Gastrocnemius medialis (tissue), 4 donors: ENCODE measurements around the gene GHRL. TPM values are rescaled to one million over a fixed set of nuclear protein-coding genes. Genes with fewer than 3 reads are reported as not detected.

Source experiments
- ATAC-seq, 2 donors: fragments of 150-250 bp; one replicate each; pipeline ENCODE4 v1.9.1; 2016
- DNase-seq, 2 donors: peaks; one replicate each; pipeline ENCODE4 v3.0.0-alpha.2; 2019
- H3K27ac ChIP-seq, 4 donors: fragments of 200-600 bp; sonication (generic); 1 replicate in 1 of 4; 2 replicates in 3 of 4; pipeline ENCODE4 v1.5.1; 2016 to 2018; ENCODE audit warnings: mild to moderate bottlenecking in 2 of 4, moderate library complexity in 1 of 4
- H3K27me3 ChIP-seq, 3 donors: fragments of 200-600 bp; sonication (generic) in 2 of 3; 1 replicate in 1 of 3; 2 replicates in 2 of 3; pipeline versions ENCODE4 v1.5.1 to v1.6.0; 2016 to 2019; ENCODE audit warnings: mild to moderate bottlenecking in 1 of 3, moderate library complexity in 1 of 3
- H3K36me3 ChIP-seq, 2 donors: fragments of 200-600 bp; sonication (generic) in 1 of 2; one replicate each; pipeline ENCODE4 v1.5.1; 2017 to 2018
- H3K4me1 ChIP-seq, 2 donors: fragments of 200-600 bp; sonication (generic) in 1 of 2; one replicate each; pipeline ENCODE4 v1.5.1; 2016 to 2017; ENCODE audit warnings: mild to moderate bottlenecking in 2 of 2
- H3K4me3 ChIP-seq, 4 donors: fragments of 200-600 bp; sonication (generic) in 3 of 4; 1 replicate in 1 of 4; 2 replicates in 3 of 4; pipeline ENCODE4 v1.5.1; 2016 to 2019; ENCODE audit warnings: mild to moderate bottlenecking in 2 of 4
- H3K9me3 ChIP-seq, 3 donors: fragments of 200-600 bp; sonication (generic) in 2 of 3; 1 replicate in 1 of 3; 2 replicates in 2 of 3; pipeline ENCODE4 v1.5.1; 2016 to 2019
- POLR2A ChIP-seq, 2 donors: fragments of 450-650 bp; IDR thresholded peaks; one replicate each; pipeline ENCODE4 v1.6.1; 2017; ENCODE audit warnings: antibody characterized with exemption in 2 of 2, mild to moderate bottlenecking in 2 of 2, moderate library complexity in 2 of 2
- in situ Hi-C, 4 donors: fragments of 200-750 bp; cut with MboI; loops; one replicate each; pipeline versions ENCODE4 v1.15.0 to v1.8.0; 2017; ENCODE audit warnings: low sequenced_read_pairs in 4 of 4
- intact Hi-C: fragments of 100-400 bp; cut with DNase I; formaldehyde crosslinking; loops from one replicate; pipeline ENCODE4 v1.15.1; 2023; ENCODE audit warnings: low total_unique reads
- total RNA-seq, 4 donors: library from RNA; depleted of rRNA; stranded (reverse); fragments of >200 nt; gene quantifications; one replicate each; pipeline versions ENCODE4 v1.1.0 to v1.2.3, GENCODE V29; 2016
- TF ChIP-seq, protein P1 (sequence below), 5 experiments: fragments of 450-650 bp in 3 of 5; fragments of 200-600 bp in 2 of 5; sonication (generic) in 2 of 5; IDR thresholded peaks in 4 of 5; conservative IDR thresholded peaks in 1 of 5; 1 replicate in 4 of 5; 2 replicates in 1 of 5; pipeline ENCODE4 v1.5.1; 2016 to 2019; ENCODE audit warnings: antibody characterized with exemption in 5 of 5, mild to moderate bottlenecking in 3 of 5, moderate library complexity in 3 of 5

Gene GHRL
- total RNA-seq, 4 donors from 2014 or later, result not detected

DNA sequence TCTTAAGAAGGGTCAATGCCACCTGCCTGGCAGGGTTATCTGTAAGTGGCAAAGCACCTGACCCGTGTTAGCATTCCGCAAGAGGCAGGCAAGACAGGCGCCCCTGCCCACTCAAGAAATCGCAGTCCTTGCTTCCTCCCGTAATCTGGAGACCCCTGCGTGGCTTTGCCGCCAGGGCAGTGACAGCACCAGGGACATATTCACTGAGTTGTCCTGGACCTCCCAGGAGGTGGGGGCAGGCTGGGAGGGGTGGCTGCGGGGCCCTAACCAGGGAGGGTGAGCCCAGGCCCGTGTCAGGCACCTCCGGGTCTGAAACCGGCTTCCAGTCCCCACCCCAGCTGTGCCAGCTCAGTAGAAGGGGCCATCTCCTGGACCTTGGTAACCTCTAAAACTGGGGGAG lies 44.0 kb upstream of the GHRL start:
- no peaks in the 10 kb centered on the region for H3K27me3 ChIP-seq
- no peak for DNase-seq
- intact Hi-C loops, result no loop called here
- H3K36me3 ChIP-seq, result no peaks in the 10 kb centered on the region
- no peak overlapping the region for H3K4me3 ChIP-seq
- no peak for ATAC-seq
- TF ChIP-seq POLR2A (IDR thresholded peaks at IDR 0.05), result no peak
- TF ChIP-seq, protein P1, sequence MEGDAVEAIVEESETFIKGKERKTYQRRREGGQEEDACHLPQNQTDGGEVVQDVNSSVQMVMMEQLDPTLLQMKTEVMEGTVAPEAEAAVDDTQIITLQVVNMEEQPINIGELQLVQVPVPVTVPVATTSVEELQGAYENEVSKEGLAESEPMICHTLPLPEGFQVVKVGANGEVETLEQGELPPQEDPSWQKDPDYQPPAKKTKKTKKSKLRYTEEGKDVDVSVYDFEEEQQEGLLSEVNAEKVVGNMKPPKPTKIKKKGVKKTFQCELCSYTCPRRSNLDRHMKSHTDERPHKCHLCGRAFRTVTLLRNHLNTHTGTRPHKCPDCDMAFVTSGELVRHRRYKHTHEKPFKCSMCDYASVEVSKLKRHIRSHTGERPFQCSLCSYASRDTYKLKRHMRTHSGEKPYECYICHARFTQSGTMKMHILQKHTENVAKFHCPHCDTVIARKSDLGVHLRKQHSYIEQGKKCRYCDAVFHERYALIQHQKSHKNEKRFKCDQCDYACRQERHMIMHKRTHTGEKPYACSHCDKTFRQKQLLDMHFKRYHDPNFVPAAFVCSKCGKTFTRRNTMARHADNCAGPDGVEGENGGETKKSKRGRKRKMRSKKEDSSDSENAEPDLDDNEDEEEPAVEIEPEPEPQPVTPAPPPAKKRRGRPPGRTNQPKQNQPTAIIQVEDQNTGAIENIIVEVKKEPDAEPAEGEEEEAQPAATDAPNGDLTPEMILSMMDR (IDR thresholded peaks at IDR 0.05 in 4 of 5, conservative IDR thresholded peaks at IDR 0.05 in 1 of 5), result no peak
- H3K9me3 ChIP-seq, result no peaks in the 10 kb centered on the region
- H3K4me1 ChIP-seq, result peaks cover 20 to 22% of the 10 kb centered on the region in 2 donors
- in situ Hi-C loops, result no loop called here
- peak overlapping the region in 2 of 4 donors; percentile 86 to 87 for H3K27ac ChIP-seq

DNA sequence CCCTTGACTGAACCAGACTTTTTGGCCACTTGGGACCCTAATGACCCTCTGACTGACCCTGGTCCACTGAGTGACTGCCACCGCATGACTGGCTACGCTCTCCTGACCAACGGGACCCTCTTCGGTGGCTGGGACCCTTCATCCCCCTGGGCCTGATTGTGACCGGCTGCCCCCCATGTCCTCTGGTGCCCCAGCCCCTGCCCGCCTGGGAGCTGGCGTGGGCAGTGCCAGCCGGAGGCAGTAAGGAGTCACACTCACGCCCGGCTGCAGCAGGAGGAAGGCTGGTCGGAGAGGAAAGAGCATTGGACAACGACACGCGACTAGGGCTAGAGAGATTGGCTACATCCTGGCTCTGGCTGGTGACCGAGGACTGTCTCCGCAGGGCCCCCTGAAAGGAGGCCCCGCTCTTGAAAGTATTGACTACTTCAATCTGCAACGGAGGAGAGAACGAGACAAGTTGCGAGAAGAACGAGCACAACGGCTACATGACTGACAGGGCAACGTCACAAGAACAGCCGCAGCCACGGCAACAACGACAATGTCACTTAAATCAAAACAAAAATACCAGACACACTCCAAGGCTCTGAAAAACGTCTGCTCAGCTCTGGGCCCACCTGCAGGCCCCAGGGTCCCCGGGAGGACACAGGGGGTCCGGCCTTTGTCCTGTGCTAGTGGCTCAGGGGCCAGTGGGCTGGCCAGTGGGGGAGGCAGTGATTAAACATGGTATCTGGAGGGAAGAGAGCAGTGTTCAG lies 43.3 kb upstream of the GHRL start:
- ATAC-seq (no peak), DNase-seq (no peak)
- H3K4me3 ChIP-seq, result no peak overlapping the region
- no peaks in the 10 kb centered on the region for H3K36me3 ChIP-seq
- H3K9me3 ChIP-seq, result no peaks in the 10 kb centered on the region
- H3K4me1 ChIP-seq, result peaks cover 16 to 20% of the 10 kb centered on the region in 2 donors
- TF ChIP-seq, protein P1 (IDR thresholded peaks at IDR 0.05 in 4 of 5, conservative IDR thresholded peaks at IDR 0.05 in 1 of 5), result no peak
- TF ChIP-seq POLR2A (IDR thresholded peaks at IDR 0.05), result no peak
- in situ Hi-C loops (no loop called here), intact Hi-C loops (no loop called here)
- peak overlapping the region; percentile 86 to 93 (median 90) for H3K27ac ChIP-seq
- H3K27me3 ChIP-seq, result no peaks in the 10 kb centered on the region

DNA sequence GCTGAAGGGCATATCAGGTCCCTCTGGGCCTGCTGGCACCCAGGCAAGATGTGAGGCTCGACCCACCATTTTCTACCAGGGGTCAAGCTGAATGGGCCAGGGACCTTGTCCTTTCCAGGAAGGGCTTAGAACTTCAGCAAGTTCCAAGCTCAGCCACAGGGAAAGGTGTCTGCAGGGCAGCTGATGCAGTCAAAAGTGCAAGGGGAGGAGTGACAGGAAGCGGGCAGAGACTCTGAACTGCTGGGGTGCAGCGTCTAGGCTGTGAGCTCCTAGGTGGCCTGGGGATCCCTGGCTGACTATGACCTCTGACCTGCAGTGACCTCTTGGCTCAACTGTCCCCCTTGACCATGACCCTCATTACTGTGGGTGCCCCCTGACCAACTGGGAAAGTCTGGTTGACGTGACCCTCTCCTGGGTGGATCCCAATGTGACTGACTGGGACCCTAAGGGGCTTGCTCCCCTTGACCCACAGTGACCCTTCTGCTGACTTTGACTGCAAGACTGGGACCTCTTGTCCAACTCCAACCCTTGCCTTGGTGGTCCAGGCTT lies 42.5 kb upstream of the GHRL start:
- Histone ChIP-seq H3K4me1 (peaks cover 16 to 20% of the 10 kb centered on the region in 2 donors), H3K27ac (peak overlapping the region; percentile 86 to 93 (median 90)), H3K9me3 (no peaks in the 10 kb centered on the region), H3K36me3 (no peaks in the 10 kb centered on the region), H3K27me3 (no peaks in the 10 kb centered on the region), H3K4me3 (no peak overlapping the region)
- in situ Hi-C loops (no loop called here), intact Hi-C loops (no loop called here)
- ATAC-seq (no peak), DNase-seq (no peak)
- no peak for TF ChIP-seq POLR2A (IDR thresholded peaks at IDR 0.05)
- TF ChIP-seq, protein P1 (IDR thresholded peaks at IDR 0.05 in 4 of 5, conservative IDR thresholded peaks at IDR 0.05 in 1 of 5), result no peak

DNA sequence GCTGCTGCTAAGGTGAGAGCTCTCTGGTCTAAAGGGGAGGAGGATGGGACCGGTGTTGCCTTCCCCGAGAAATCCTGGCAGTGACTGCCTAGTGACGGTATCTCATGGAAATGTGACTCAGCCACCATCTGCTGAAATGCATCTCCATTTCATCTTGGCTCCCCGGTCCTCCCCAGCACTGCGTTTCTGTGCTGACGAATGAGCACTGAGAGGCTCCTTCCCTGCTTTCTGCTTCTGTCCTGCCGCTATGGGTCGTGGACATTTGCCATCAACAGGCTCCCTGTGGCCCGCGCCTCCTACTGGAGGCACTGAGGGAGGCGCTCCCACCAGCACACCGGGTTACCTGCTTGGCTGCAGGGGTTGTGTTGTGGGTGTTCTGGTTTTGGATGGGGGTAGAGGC lies 41.7 kb upstream of the GHRL start:
- Histone ChIP-seq H3K9me3 (no peaks in the 10 kb centered on the region), H3K27ac (peak overlapping the region; percentile 86 to 93 (median 90)), H3K4me3 (no peak overlapping the region), H3K27me3 (no peaks in the 10 kb centered on the region), H3K4me1 (peaks cover 20 to 26% of the 10 kb centered on the region in 2 donors), H3K36me3 (no peaks in the 10 kb centered on the region)
- TF ChIP-seq, protein P1 (IDR thresholded peaks at IDR 0.05 in 4 of 5, conservative IDR thresholded peaks at IDR 0.05 in 1 of 5), result peak; percentile 63 to 75 (median 69)
- TF ChIP-seq POLR2A (IDR thresholded peaks at IDR 0.05), result peak in 1 of 2 donors; percentile 34
- in situ Hi-C loops, result no loop called here
- peak; percentile 93 to 95 for ATAC-seq
- intact Hi-C loops, result no loop called here
- DNase-seq, result peak; percentile 90 to 94
